ENCODE measurements around the gene ZNF862. TPM values are rescaled to one million over a fixed set of nuclear protein-coding genes. Genes with fewer than 3 reads are reported as not detected.

Gene ZNF862
- total and polyA plus RNA-seq, 2 of the 13 experiments (the other 11 are each of a cell fraction or from before 2014, with no cell fraction given), result 0.89 to 2.0 TPM

DNA sequence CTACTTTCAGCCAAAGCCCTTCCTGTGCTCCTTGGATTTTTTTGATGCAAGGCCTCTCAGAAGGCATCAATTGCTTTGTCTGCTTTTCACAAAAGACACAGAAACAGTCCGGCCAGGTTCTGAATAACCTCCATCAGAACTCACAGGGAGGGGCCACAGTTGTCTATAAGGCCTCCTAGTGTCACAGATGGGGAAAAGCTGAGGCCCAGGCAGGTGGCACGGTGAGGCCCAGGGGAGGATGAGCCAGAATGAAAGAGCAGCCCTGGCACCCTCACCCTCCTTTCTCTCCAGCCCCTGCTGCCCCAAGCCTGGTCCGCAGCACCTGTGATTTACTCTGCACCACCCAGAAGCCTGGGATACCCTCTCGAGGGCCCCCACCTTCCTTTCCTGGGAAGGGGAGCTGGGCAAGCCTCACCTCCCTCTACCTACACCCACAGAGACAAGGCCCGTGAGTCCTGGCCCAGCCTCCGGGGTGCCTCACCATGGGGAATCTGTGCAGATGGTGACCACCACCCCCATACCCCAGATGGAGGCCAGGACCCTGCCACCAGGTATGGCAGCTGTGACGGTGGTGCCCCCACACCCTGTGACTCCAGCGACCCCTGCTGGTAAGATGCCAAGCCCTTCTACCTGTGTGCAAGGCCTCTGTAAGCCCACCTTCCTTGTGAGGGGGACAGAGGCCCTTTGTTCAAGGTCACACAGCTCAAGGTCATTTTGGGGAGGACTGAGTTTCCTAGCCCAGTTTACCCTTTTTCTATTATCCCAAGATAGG lies 38.6 kb upstream of the ZNF862 start (continued):
- TF ChIP-seq, protein P1, sequence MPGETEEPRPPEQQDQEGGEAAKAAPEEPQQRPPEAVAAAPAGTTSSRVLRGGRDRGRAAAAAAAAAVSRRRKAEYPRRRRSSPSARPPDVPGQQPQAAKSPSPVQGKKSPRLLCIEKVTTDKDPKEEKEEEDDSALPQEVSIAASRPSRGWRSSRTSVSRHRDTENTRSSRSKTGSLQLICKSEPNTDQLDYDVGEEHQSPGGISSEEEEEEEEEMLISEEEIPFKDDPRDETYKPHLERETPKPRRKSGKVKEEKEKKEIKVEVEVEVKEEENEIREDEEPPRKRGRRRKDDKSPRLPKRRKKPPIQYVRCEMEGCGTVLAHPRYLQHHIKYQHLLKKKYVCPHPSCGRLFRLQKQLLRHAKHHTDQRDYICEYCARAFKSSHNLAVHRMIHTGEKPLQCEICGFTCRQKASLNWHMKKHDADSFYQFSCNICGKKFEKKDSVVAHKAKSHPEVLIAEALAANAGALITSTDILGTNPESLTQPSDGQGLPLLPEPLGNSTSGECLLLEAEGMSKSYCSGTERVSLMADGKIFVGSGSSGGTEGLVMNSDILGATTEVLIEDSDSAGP (CRISPR knock-in tag; IDR thresholded peaks at IDR 0.05; ENCODE audit: borderline replicate concordance), result peak; percentile 23; the same call in 1 of the 2 replicates
- TF ChIP-seq, protein P2, sequence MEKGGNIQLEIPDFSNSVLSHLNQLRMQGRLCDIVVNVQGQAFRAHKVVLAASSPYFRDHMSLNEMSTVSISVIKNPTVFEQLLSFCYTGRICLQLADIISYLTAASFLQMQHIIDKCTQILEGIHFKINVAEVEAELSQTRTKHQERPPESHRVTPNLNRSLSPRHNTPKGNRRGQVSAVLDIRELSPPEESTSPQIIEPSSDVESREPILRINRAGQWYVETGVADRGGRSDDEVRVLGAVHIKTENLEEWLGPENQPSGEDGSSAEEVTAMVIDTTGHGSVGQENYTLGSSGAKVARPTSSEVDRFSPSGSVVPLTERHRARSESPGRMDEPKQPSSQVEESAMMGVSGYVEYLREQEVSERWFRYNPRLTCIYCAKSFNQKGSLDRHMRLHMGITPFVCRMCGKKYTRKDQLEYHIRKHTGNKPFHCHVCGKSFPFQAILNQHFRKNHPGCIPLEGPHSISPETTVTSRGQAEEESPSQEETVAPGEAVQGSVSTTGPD (CRISPR knock-in tag; IDR thresholded peaks at IDR 0.05), result no peak
- TF ChIP-seq, protein P3, sequence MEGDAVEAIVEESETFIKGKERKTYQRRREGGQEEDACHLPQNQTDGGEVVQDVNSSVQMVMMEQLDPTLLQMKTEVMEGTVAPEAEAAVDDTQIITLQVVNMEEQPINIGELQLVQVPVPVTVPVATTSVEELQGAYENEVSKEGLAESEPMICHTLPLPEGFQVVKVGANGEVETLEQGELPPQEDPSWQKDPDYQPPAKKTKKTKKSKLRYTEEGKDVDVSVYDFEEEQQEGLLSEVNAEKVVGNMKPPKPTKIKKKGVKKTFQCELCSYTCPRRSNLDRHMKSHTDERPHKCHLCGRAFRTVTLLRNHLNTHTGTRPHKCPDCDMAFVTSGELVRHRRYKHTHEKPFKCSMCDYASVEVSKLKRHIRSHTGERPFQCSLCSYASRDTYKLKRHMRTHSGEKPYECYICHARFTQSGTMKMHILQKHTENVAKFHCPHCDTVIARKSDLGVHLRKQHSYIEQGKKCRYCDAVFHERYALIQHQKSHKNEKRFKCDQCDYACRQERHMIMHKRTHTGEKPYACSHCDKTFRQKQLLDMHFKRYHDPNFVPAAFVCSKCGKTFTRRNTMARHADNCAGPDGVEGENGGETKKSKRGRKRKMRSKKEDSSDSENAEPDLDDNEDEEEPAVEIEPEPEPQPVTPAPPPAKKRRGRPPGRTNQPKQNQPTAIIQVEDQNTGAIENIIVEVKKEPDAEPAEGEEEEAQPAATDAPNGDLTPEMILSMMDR (CRISPR knock-in tag; IDR thresholded peaks at IDR 0.05), result peak; percentile 91
- peak; percentile 80 for TF ChIP-seq STAG1 (CRISPR knock-in tag; IDR thresholded peaks at IDR 0.05)
- TF ChIP-seq SPEN (CRISPR knock-in tag; IDR thresholded peaks at IDR 0.05; ENCODE audit: low read depth), result 0 out of 2 replicates have a peak, but pooled peaks have one; percentile 17

DNA sequence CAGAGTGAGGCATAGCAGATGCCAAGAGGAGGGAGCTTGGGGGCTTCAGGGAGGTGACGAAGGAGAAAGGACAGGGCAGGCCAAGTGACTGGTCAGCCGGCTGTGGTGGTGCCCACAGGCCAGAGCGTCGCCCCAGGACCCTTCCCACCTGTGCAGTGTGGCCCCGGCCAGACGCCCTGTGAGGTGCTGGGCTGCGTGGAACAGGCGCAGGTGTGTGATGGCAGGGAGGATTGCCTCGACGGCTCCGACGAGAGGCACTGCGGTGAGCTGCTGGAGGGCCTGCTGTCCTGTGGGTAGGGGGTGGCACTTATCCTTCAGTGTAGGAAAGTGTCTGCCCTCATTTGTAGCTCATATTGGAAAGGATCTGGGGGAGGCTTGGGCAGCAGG lies 38.0 kb upstream of the ZNF862 start:
- FAIRE-seq, result no peak
- CTCF ChIA-PET (ENCODE audit: low intra/inter-chr PET ratio, low total read pairs), result no interaction called here
- intact Hi-C loops (cut with micrococcal nuclease; ENCODE audit: unreplicated experiment) (loop anchor here (1.0 kb wide), 1 partner anchor 47 kb away; no protein-coding TSS in a partner anchor), in situ Hi-C loops (cut with HindIII; ENCODE audit: extremely low pct_ligation_motif_present, low pct_unique_long_range_greater_than_20kb) (no loop called here)
- Histone ChIP-seq H3K79me2 (ENCODE audit: insufficient read depth, low read length) (no peaks in the 10 kb centered on the region), H2AFZ (ENCODE audit: low read length) (no peak overlapping the region), H4K20me1 (ENCODE audit: insufficient read depth, low read length) (no peaks in the 10 kb centered on the region), H3K27ac (ENCODE audit: extremely low read length, insufficient read depth, low read length) (no peak overlapping the region), H3K36me3 (replicated peaks in 1 of 2; ENCODE audit: control insufficient read depth in 1 of 2, insufficient read depth in 2 of 2, low read length in 2 of 2) (no peaks in the 10 kb centered on the region), H3K4me2 (ENCODE audit: low read depth, low read length) (no peak overlapping the region), H3K9ac (ENCODE audit: insufficient read depth, low read depth, low read length) (no peak overlapping the region), H3K4me3 (replicated peaks in 1 of 3; ENCODE audit: insufficient read depth in 1 of 3, low read depth in 2 of 3, low read length in 3 of 3) (no peak overlapping the region), H3K4me1 (ENCODE audit: insufficient read depth, low read length) (no peaks in the 10 kb centered on the region), H3K27me3 (ENCODE audit: control insufficient read depth in 1 of 2, insufficient read depth in 2 of 2, low read length in 2 of 2) (no peaks in the 10 kb centered on the region), H3K9me3 (ENCODE audit: low read length) (no peaks in the 10 kb centered on the region)
- ATAC-seq, result no peak
- no peak for DNase-seq (ENCODE audit: low spot score)
- BruUV-seq (replicated peaks), result no TSS peak
- no peak for TF ChIP-seq ZNF17 (CRISPR knock-in tag; IDR thresholded peaks at IDR 0.05)
- TF ChIP-seq CENPT (CRISPR knock-in tag; IDR thresholded peaks at IDR 0.05; ENCODE audit: low read depth), result no peak
- TF ChIP-seq NR1H2 (CRISPR knock-in tag; IDR thresholded peaks at IDR 0.05; ENCODE audit: borderline replicate concordance, low read depth), result no peak
- TF ChIP-seq SOX13 (IDR thresholded peaks at IDR 0.05), result no peak
- no peak for TF ChIP-seq SOX13 (CRISPR knock-in tag; conservative IDR thresholded peaks at IDR 0.05 in 1 of 2, IDR thresholded peaks at IDR 0.05 in 1 of 2)
- TF ChIP-seq ZNF101 (CRISPR knock-in tag; IDR thresholded peaks at IDR 0.05; ENCODE audit: borderline replicate concordance, low read depth), result no peak
- TF ChIP-seq, protein P4, sequence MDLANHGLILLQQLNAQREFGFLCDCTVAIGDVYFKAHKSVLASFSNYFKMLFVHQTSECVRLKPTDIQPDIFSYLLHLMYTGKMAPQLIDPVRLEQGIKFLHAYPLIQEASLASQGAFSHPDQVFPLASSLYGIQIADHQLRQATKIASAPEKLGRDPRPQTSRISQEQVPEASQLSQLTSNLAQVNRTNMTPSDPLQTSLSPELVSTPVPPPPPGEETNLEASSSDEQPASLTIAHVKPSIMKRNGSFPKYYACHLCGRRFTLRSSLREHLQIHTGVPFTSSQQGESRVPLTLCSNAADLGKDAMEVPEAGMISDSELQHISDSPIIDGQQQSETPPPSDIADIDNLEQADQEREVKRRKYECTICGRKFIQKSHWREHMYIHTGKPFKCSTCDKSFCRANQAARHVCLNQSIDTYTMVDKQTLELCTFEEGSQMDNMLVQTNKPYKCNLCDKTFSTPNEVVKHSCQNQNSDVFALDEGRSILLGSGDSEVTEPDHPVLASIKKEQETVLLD (CRISPR knock-in tag; IDR thresholded peaks at IDR 0.05; ENCODE audit: low read depth), result no peak
- no peak for TF ChIP-seq DMAP1 (CRISPR knock-in tag; IDR thresholded peaks at IDR 0.05)
- POLR2A ChIA-PET, result no interaction called here
- 73% methylated on average over 10 of the region's 13 CpGs for whole genome bisulfite sequencing (ENCODE audit: low lambda C conversion rate)
